K562 (cell line): Measurements from ENCODE around the gene TMEM63C. TPM values are rescaled to one million over a fixed set of nuclear protein-coding genes. Genes with fewer than 3 reads are reported as not detected.

Experiments used
- CHD1 ChIP-seq: fragments of 200-600 bp; sonication (generic); IDR thresholded peaks from one replicate; pipeline ENCODE4 v1.6.1; 2012; ENCODE audit warnings: mild to moderate bottlenecking, moderate library complexity, low read length, inconsistent platforms
- E4F1 ChIP-seq: fragments of 250-450 bp; sonication (Bioruptor Pico); IDR thresholded peaks from 2 replicates; pipeline ENCODE4 v1.5.0; 2021; ENCODE audit warnings: mild to moderate bottlenecking, borderline replicate concordance
- ELF4 ChIP-seq: fragments of 450-650 bp; formaldehyde crosslinking; IDR thresholded peaks from 2 replicates; pipeline ENCODE4 v1.4.0; 2022; ENCODE audit warnings: missing genetic modification characterization
- MAX ChIP-seq: sonication (generic); formaldehyde crosslinking; IDR thresholded peaks from 2 replicates; pipeline ENCODE4 v1.9.0; 2022; ENCODE audit warnings: mild to moderate bottlenecking, missing genetic modification reagents
- RBM22 ChIP-seq: fragments of 200-400 bp; formaldehyde crosslinking; IDR thresholded peaks from 2 replicates; pipeline ENCODE4 v1.6.1; 2018; ENCODE audit warnings: low read length, low read depth; ENCODE audit not compliant: poor library complexity, severe bottlenecking
- TAF7 ChIP-seq: fragments of 450-650 bp; IDR thresholded peaks from 2 replicates; pipeline ENCODE4 v1.6.1; 2016; ENCODE audit warnings: missing genetic modification characterization, missing compliant biosample characterization
- TARDBP ChIP-seq: fragments of 450-650 bp; IDR thresholded peaks from 2 replicates; pipeline ENCODE4 v1.6.1; 2016
- polyA plus RNA-seq, 8 experiments: library from polyadenylated mRNA; depleted of rRNA in 4 of 8; stranded (reverse) in 5 of 8; unstranded in 3 of 8; fragments of >200 nt; fragmentation: Nextera tagmentation in 2 of 8; fragmentation: Illumina TruSeq in 1 of 8; extraction: Ambion mirVana in 2 of 8; extraction: Trizol in 1 of 8; gene quantifications; 2 replicates each; pipeline versions ENCODE4 v1.2.1 to v1.2.3, GENCODE V29; 2011 to 2014; ENCODE audit warnings: inconsistent platforms in 1 of 8, missing spikeins in 1 of 8
- total RNA-seq, 7 experiments: library from RNA; depleted of rRNA in 6 of 7; stranded (reverse); fragments of >200 nt in 6 of 7; fragmentation: Illumina TruSeq in 2 of 7; extraction: Trizol in 2 of 7; gene quantifications; 2 replicates each; pipeline versions ENCODE4 v1.2.1 to v1.2.3, GENCODE V29; 2011 to 2021; ENCODE audit warnings: low replicate concordance in 1 of 7
- TF ChIP-seq, protein P1 (sequence below): fragments of 250-450 bp; sonication (Bioruptor Pico); IDR thresholded peaks from 2 replicates; pipeline ENCODE4 v1.5.0; 2022; ENCODE audit warnings: mild to moderate bottlenecking
- TF ChIP-seq, protein P2 (sequence below): sonication (generic); formaldehyde crosslinking; IDR thresholded peaks from 2 replicates; pipeline ENCODE4 v1.4.0; 2020; ENCODE audit warnings: mild to moderate bottlenecking, missing genetic modification reagents

Gene TMEM63C
- total and polyA plus RNA-seq, 9 of the 15 experiments (the other 6 are each of a cell fraction or from before 2014, with no cell fraction given) = 0.07 TPM; not detected in 8

- no peak for TF ChIP-seq TAF7
- TF ChIP-seq, protein P1, sequence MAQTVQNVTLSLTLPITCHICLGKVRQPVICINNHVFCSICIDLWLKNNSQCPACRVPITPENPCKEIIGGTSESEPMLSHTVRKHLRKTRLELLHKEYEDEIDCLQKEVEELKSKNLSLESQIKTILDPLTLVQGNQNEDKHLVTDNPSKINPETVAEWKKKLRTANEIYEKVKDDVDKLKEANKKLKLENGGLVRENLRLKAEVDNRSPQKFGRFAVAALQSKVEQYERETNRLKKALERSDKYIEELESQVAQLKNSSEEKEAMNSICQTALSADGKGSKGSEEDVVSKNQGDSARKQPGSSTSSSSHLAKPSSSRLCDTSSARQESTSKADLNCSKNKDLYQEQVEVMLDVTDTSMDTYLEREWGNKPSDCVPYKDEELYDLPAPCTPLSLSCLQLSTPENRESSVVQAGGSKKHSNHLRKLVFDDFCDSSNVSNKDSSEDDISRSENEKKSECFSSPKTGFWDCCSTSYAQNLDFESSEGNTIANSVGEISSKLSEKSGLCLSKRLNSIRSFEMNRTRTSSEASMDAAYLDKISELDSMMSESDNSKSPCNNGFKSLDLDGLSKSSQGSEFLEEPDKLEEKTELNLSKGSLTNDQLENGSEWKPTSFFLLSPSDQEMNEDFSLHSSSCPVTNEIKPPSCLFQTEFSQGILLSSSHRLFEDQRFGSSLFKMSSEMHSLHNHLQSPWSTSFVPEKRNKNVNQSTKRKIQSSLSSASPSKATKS (CRISPR knock-in tag) = no peak
- TF ChIP-seq RBM22 = no peak
- no peak for TF ChIP-seq ELF4 (CRISPR knock-in tag)
- no peak for TF ChIP-seq TARDBP
- no peak for TF ChIP-seq CHD1
- TF ChIP-seq, protein P2, sequence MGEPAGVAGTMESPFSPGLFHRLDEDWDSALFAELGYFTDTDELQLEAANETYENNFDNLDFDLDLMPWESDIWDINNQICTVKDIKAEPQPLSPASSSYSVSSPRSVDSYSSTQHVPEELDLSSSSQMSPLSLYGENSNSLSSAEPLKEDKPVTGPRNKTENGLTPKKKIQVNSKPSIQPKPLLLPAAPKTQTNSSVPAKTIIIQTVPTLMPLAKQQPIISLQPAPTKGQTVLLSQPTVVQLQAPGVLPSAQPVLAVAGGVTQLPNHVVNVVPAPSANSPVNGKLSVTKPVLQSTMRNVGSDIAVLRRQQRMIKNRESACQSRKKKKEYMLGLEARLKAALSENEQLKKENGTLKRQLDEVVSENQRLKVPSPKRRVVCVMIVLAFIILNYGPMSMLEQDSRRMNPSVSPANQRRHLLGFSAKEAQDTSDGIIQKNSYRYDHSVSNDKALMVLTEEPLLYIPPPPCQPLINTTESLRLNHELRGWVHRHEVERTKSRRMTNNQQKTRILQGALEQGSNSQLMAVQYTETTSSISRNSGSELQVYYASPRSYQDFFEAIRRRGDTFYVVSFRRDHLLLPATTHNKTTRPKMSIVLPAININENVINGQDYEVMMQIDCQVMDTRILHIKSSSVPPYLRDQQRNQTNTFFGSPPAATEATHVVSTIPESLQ (CRISPR knock-in tag) = no peak
- no peak for TF ChIP-seq MAX (CRISPR knock-in tag)
- no peak for TF ChIP-seq E4F1 (CRISPR knock-in tag)
Observed at GRCh38 chr14:77236814-77237213, 55.2 kb downstream of the TMEM63C start (continued).
